T-helper 17 cell (primary cell): ENCODE results near the gene CACNG6. TPM values are rescaled to one million over a fixed set of nuclear protein-coding genes. Genes with fewer than 3 reads are reported as not detected.
A peak's percentile ranks its signal among the peaks of the same experiment; 100 is the strongest.

Experiments used
- ATAC-seq: fragments of 150-1000 bp; cut with Tn5 transposase; 2 replicates; pipeline ENCODE4 v1.10.0; 2021; ENCODE audit warnings: mild to moderate bottlenecking, moderate library complexity
- DNase-seq, 3 donors: peaks; one replicate each; pipeline versions ENCODE4 v3.0.0 to v3.0.0-alpha.2; 2020 to 2021
- H3K9me3 ChIP-seq: one replicate; pipeline ENCODE4 v1.7.0; 2013; ENCODE audit warnings: low read length, mild to moderate bottlenecking; ENCODE audit not compliant: control insufficient read depth, poor library complexity, severe bottlenecking
- H3K27ac Mint-ChIP-seq: one replicate; pipeline ENCODE4 v1.8.0; 2022; ENCODE audit warnings: mild to moderate bottlenecking, moderate library complexity, mixed read lengths
- H3K27me3 Mint-ChIP-seq: one replicate; pipeline ENCODE4 v1.8.0; 2022; ENCODE audit warnings: mixed read lengths
- H3K36me3 Mint-ChIP-seq: one replicate; pipeline ENCODE4 v1.8.0; 2022; ENCODE audit warnings: low read depth, mixed read lengths
- H3K4me1 Mint-ChIP-seq: one replicate; pipeline ENCODE4 v1.8.0; 2022; ENCODE audit warnings: mild to moderate bottlenecking, mixed read lengths
- H3K4me3 Mint-ChIP-seq: one replicate; pipeline ENCODE4 v1.8.0; 2022; ENCODE audit warnings: mild to moderate bottlenecking, moderate library complexity, mixed read lengths
- total RNA-seq, 4 donors: library from RNA in 2 of 4; stranded (reverse) in 2 of 4; gene quantifications; one replicate each; pipeline ENCODE4 v1.2.3 and lab custom pipeline; 2022 to 2026

Gene CACNG6
- total RNA-seq, 2 donors from 2014 or later = not detected

- ATAC-seq (no peak), DNase-seq (no peak)
- H3K4me3 Mint-ChIP-seq = peak overlapping the region; percentile 6
- H3K27me3 Mint-ChIP-seq = peaks cover 67% of the 10 kb centered on the region
- H3K9me3 ChIP-seq = no peaks in the 10 kb centered on the region
- peaks cover 7% of the 10 kb centered on the region for H3K4me1 Mint-ChIP-seq
- peaks cover 5% of the 10 kb centered on the region for H3K36me3 Mint-ChIP-seq
- no peak overlapping the region for H3K27ac Mint-ChIP-seq
Measured at GRCh38 chr19:53994811-53995210, 3.4 kb downstream of the CACNG6 start.

DNA sequence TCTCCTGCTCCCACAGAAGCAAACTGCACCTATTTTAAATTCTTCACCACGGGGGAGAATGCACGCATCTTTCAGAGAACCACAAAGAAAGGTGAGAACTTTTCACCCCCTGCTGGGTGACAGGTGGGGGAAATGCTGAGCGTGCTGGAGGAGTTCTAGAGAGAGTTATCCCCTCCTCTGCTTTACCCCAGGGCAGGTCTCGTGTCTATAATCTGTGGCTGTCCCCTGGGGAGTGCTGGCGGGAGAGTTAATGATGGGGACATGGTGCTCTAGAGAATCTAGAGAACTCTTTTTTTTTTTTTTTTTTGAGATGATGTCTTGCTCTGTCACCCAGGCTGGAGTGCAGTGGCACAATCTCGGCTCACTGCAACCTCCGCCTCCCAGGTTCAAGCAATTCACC lies 6.8 kb downstream of the CACNG6 start:
- H3K27me3 Mint-ChIP-seq = peaks cover 87% of the 10 kb centered on the region

DNA sequence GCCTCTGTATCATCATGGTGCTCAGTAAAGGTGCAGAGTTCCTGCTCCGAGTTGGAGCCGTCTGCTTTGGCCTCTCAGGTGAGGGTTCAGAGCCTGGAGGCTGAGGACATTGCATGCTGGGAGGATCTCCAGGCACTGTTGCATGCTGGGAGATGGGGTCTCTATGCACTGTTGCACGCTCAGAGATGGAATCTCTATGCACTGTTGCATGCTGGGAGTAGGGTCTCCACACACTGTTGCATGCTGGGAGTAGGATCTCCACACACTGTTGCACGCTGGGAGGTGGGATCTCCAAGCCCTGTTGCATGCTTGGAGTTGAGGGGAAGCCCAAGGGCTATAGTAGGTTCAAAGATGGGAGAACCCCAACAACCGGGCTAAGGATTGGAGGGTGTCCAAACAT lies 8.3 kb downstream of the CACNG6 start:
- Mint-ChIP-seq H3K4me3 (no peak overlapping the region), H3K36me3 (peaks cover 8% of the 10 kb centered on the region), H3K4me1 (no peaks in the 10 kb centered on the region), H3K27me3 (peaks cover 72% of the 10 kb centered on the region), H3K27ac (no peak overlapping the region)
- no peak for DNase-seq
- ATAC-seq = no peak
- H3K9me3 ChIP-seq = no peaks in the 10 kb centered on the region

More for the DNA sequence above, 6.8 kb downstream of the CACNG6 start:
- DNase-seq (no peak), ATAC-seq (no peak)
- Mint-ChIP-seq H3K4me1 (peaks cover 2% of the 10 kb centered on the region), H3K36me3 (peaks cover 12% of the 10 kb centered on the region), H3K27ac (no peak overlapping the region), H3K4me3 (no peak overlapping the region)
- H3K9me3 ChIP-seq = no peaks in the 10 kb centered on the region

- ATAC-seq (no peak), DNase-seq (no peak)
- H3K27me3 Mint-ChIP-seq = peaks cover 54% of the 10 kb centered on the region
- H3K4me1 Mint-ChIP-seq = no peaks in the 10 kb centered on the region
- H3K27ac Mint-ChIP-seq = no peak overlapping the region
- no peak overlapping the region for H3K4me3 Mint-ChIP-seq
- peaks cover 7% of the 10 kb centered on the region for H3K36me3 Mint-ChIP-seq
- no peaks in the 10 kb centered on the region for H3K9me3 ChIP-seq
Measured at GRCh38 chr19:54001496-54001895, 10.1 kb downstream of the CACNG6 start.

GRCh38 chr19:54002495-54003315 lies 11.3 kb downstream of the CACNG6 start:
- DNase-seq (no peak), ATAC-seq (no peak)
- no peak overlapping the region for H3K27ac Mint-ChIP-seq
- no peaks in the 10 kb centered on the region for H3K9me3 ChIP-seq
- H3K4me3 Mint-ChIP-seq = no peak overlapping the region
- H3K27me3 Mint-ChIP-seq = peaks cover 56% of the 10 kb centered on the region
- H3K4me1 Mint-ChIP-seq = no peaks in the 10 kb centered on the region
- H3K36me3 Mint-ChIP-seq = peaks cover 7% of the 10 kb centered on the region

GRCh38 chr19:54009440-54009839 lies 18.0 kb downstream of the CACNG6 start:
- Mint-ChIP-seq H3K27me3 (peaks cover 35% of the 10 kb centered on the region), H3K4me3 (no peak overlapping the region)
- ATAC-seq = no peak

GRCh38 chr19:54010474-54010873 lies 19.0 kb downstream of the CACNG6 start:
- Mint-ChIP-seq H3K4me3 (no peak overlapping the region), H3K36me3 (peaks cover 7% of the 10 kb centered on the region), H3K27me3 (peaks cover 42% of the 10 kb centered on the region), H3K27ac (no peak overlapping the region), H3K4me1 (no peaks in the 10 kb centered on the region)
- H3K9me3 ChIP-seq = no peaks in the 10 kb centered on the region
- no peak for DNase-seq
- no peak for ATAC-seq

More at GRCh38 chr19:54009440-54009839, 18.0 kb downstream of the CACNG6 start:
- DNase-seq = no peak
- Mint-ChIP-seq H3K27ac (no peak overlapping the region), H3K36me3 (peaks cover 5% of the 10 kb centered on the region), H3K4me1 (no peaks in the 10 kb centered on the region)
- no peaks in the 10 kb centered on the region for H3K9me3 ChIP-seq

DNA sequence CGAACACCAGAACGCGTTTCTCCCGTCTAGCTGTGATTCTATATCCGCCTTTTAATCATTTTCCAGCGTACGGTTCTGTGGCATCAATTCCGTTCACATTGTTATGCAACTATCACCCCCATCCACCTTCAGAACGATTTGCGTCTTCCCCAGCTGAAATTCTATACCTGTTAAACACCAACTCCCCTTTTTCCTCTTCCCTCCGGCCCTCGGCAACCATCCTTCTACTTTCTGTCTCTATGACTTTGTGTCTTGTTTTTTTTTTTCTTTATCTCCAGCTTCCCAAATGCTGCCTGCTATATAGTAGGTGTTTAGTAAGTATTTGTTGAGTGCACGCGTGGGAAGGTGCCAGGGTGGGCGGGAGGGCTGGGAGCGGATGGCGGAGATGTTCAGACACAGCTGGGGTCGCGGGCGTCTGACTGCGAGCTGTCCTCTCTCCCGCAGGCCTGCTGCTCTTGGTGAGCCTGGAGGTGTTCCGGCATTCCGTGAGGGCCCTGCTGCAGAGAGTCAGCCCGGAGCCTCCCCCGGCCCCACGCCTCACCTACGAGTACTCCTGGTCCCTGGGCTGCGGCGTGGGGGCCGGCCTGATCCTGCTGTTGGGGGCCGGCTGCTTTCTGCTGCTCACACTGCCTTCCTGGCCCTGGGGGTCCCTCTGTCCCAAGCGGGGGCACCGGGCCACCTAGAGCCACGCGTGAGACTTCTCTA lies 20.2 kb downstream of the CACNG6 start:
- ATAC-seq (no peak), DNase-seq (no peak)
- H3K27me3 Mint-ChIP-seq = peaks cover 53% of the 10 kb centered on the region
- peaks cover 7% of the 10 kb centered on the region for H3K36me3 Mint-ChIP-seq
- H3K4me1 Mint-ChIP-seq = peaks cover 2% of the 10 kb centered on the region
- H3K4me3 Mint-ChIP-seq = no peak overlapping the region
- no peak overlapping the region for H3K27ac Mint-ChIP-seq
- no peaks in the 10 kb centered on the region for H3K9me3 ChIP-seq

- Mint-ChIP-seq H3K4me3 (no peak overlapping the region), H3K27ac (no peak overlapping the region), H3K4me1 (peaks cover 2% of the 10 kb centered on the region), H3K36me3 (peaks cover 5% of the 10 kb centered on the region), H3K27me3 (peaks cover 44% of the 10 kb centered on the region)
- ATAC-seq = no peak
- H3K9me3 ChIP-seq = no peaks in the 10 kb centered on the region
- DNase-seq = no peak
Measured at GRCh38 chr19:54013866-54014265, 22.4 kb downstream of the CACNG6 start.

GRCh38 chr19:54014920-54015560 lies 23.6 kb downstream of the CACNG6 start:
- H3K9me3 ChIP-seq = no peaks in the 10 kb centered on the region
- no peak for ATAC-seq
- H3K27ac Mint-ChIP-seq = no peak overlapping the region
- H3K27me3 Mint-ChIP-seq = peaks cover 44% of the 10 kb centered on the region
- H3K4me3 Mint-ChIP-seq = peak overlapping the region; percentile 33
- peaks cover 2% of the 10 kb centered on the region for H3K4me1 Mint-ChIP-seq
- no peak for DNase-seq
- peaks cover 5% of the 10 kb centered on the region for H3K36me3 Mint-ChIP-seq

DNA sequence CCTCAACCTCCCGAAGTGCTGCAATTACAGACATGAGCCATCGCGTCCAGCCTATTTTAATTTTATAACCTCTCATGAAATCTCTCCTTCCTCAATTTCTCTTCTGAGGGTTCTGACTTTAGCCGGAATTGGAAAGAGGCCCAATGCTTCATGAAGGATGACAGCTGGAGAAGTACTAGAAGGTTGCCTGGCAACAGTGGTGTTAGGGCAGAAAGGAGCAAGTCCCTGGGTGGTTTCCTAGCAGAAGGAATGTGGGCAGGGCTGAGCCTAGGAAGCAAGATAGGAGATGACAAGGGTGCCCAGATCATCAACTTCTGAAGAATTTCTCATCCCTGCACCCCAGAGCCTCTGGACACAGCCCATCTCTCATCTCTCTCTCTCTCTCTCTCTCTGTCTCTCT lies 25.8 kb downstream of the CACNG6 start:
- DNase-seq = no peak
- Mint-ChIP-seq H3K4me3 (no peak overlapping the region), H3K36me3 (peaks cover 5% of the 10 kb centered on the region), H3K27ac (no peak overlapping the region), H3K4me1 (peaks cover 2% of the 10 kb centered on the region), H3K27me3 (peaks cover 59% of the 10 kb centered on the region)
- no peaks in the 10 kb centered on the region for H3K9me3 ChIP-seq
- ATAC-seq = no peak

DNA sequence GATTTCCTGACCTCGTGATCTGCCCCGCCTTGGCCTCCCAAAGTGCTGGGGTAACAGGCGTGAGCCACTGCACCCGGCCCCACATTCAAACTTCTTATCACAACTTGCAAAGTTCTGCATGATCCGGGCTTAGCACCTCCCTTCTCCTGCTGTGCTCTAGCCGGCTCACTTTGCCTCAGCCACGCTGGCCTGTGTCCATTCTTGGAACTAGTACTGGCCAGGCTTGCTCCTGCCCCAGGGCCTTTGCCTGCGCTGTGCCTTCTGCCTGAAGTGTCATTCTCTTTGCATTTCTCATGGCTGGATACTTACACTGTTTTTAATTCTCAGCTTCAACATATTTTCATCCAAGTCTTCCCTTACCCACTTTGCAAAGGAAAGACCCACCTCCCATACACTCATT lies 29.9 kb downstream of the CACNG6 start:
- Mint-ChIP-seq H3K4me3 (no peak overlapping the region), H3K27me3 (peaks cover 46% of the 10 kb centered on the region), H3K4me1 (no peaks in the 10 kb centered on the region), H3K27ac (no peak overlapping the region), H3K36me3 (peaks cover 3% of the 10 kb centered on the region)
- DNase-seq (no peak), ATAC-seq (no peak)
- H3K9me3 ChIP-seq = no peaks in the 10 kb centered on the region

GRCh38 chr19:54021932-54022331 lies 30.5 kb downstream of the CACNG6 start:
- no peaks in the 10 kb centered on the region for H3K9me3 ChIP-seq
- no peaks in the 10 kb centered on the region for H3K4me1 Mint-ChIP-seq
- peaks cover 3% of the 10 kb centered on the region for H3K36me3 Mint-ChIP-seq
- peaks cover 44% of the 10 kb centered on the region for H3K27me3 Mint-ChIP-seq
- no peak overlapping the region for H3K27ac Mint-ChIP-seq
- no peak overlapping the region for H3K4me3 Mint-ChIP-seq
- DNase-seq = no peak
- ATAC-seq = no peak
